ENCODE data around the gene TRIM52.

TRIM52 gene

DNA sequence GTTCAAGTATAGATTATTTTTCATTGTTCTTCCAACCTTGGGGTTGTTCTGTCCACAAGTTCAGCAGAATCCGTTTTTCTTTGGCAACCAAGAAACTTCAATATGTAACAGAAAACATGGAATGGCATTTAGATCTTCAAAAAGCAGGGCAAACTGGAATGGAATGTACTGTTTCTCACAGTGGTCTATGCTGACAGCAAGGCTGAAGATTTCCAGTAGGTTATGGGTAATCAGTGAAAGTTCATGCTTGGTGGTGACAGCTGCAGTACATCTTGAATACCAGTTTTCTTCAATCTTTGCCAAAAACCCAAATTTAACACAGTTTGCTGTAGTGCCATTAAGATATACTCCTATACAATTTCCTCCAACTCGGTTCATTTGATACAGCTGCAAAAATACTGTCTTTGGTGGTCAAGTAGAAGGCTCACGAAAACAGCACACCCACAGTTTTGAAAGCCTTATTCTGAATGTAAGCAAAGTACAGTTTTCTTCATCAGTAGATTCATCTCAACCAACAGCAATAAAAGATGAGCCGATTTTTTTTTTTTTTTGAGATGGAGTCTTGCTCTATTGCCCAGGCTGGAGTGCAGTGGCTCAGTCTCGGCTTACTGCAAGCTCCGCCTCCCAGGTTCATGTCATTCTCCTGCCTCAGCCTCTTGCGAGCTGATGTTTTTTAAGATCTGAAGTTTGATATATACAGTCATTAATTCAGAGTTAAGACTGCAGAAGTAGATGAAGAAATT lies 4.9 kb downstream of the TRIM52 start:
- no peak for DNase-seq

GRCh38 chr5:181255276-181255675 lies 5.7 kb downstream of the TRIM52 start:
- DNase-seq: no peak

DNA sequence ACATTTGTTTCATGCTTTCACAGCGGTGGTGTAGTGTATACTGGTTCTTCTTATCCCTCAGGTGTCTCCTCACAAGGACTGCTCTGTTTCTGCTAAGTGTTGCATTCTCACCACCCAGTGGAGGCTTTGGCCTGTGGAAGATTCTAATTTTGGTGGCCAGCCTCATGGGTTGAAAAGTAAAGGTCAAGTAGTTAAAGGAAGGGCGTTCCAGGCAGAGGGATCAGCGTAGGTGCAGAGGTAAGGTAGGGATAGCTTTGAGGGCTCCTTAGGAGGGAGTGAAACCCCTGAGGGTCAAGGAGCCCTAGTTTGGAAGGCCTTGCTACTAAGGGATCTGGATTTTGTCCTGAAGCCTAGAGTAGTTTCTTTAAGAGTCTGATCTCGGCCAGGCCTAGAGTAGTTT lies 12.7 kb downstream of the TRIM52 start:
- DNase-seq: no peak

GRCh38 chr5:181246276-181247049 lies 14.5 kb downstream of the TRIM52 start:
- DNase-seq: no peak

GRCh38 chr5:181245427-181246275 lies 15.3 kb downstream of the TRIM52 start:
- DNase-seq: no peak

- no peak for DNase-seq
Observed at GRCh38 chr5:181243564-181244343, 17.2 kb downstream of the TRIM52 start, which contains the start of gene RACK1. Gene RACK1 (minus strand): TSS chr5:181243906. CDS start chr5:181243800, 106 bp downstream.

DNA sequence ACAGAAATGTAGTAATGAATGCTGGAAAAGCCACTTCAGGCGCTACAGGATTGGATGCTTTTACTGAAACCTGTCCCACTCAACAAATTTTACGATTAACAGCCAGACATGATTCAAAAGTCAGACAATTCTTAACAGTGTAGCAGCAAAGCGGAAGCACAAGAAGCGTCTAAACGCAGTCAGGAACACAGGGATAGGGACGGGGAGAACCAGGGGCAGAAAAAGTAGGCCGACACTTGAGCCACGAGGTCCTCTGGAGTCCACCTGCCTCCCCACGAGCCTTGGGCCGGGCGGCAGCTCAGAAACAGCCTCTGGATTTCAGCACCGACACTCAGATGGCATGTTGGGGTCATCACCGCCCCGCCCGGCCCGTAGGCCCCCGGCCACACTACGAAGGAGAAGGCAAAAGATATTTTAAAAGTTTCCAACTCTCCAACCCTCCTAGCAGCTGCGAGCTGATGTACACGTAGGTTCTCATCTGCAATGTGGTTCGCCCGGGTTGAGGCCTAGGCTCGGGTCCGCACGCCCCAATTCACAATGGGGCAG lies 17.9 kb downstream of the TRIM52 start:
- no peak for DNase-seq

DNA sequence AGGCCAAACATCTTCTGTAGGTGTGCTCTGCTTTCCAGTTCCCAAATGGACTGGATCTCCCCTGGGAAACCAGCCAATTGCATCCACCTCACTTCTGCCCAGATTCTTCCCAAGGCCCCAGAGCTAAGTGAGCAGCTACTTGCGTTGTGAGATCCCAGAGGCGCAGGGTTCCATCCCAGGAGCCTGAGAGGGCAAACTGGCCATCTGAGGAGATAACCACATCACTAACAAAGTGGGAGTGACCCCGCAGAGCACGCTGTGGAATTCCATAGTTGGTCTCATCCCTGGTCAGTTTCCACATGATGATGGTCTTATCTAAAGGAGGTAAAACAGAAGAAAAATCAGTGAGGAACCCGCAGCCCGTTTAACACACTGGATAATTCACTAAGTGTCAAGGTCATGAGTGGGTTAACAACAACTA lies 18.9 kb downstream of the TRIM52 start:
- DNase-seq: no peak

DNA sequence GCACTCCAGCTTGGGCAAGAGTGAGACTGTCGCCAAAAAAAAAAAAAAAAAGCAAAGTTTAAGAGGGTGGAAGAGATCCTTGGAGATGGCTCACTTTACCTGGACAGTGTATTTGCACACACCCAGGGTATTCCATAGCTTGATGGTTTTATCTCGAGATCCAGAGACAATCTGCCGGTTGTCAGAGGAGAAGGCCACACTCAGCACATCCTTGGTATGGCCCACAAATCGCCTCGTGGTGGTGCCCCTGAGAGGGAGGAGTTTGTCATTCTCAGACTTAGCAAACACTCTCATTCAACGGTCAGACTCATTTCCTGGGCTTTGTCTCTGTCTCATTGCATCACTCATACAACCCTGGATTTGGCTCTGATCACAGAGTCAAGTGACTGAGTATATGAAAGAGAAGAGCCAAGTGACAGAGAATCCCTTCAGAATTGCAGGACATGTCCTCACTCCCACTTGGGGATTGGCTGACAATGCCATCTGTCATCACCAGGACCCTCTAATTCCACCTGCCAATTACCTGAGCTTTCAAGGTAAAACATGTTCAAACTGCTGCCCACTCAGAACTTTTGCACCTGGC lies 19.5 kb downstream of the TRIM52 start:
- no peak for DNase-seq

DNA sequence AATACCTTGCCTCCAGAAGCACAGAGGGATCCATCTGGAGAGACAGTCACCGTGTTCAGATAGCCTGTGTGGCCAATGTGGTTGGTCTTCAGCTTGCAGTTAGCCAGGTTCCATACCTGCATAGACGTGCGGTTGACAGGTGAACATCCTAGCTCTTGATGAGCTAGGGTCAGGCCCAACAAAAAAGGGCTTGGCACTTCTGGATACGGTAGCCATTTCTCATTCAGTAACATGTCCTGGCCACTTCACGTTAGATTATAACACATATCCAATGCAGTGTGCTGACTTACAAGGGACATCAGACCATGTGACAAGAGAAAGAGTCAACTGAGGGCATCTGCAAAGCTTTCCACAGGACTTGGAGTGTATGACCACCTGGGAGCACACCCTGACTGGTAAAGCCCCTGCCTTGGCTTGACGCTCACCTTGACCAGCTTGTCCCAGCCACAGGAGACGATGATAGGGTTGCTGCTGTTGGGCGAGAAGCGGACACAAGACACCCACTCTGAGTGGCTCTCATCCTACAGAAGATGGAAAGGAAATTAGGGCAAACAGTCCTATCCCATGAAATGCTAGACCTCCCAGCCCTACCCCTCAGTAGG lies 21.8 kb downstream of the TRIM52 start:
- DNase-seq: no peak

- DNase-seq: no peak
Observed at GRCh38 chr5:181237729-181238385, 23.1 kb downstream of the TRIM52 start.

GRCh38 chr5:181236954-181237641 lies 23.8 kb downstream of the TRIM52 start:
- DNase-seq: no peak

GRCh38 chr5:181236471-181236870 lies 24.5 kb downstream of the TRIM52 start:
- DNase-seq: no peak

- no peak for DNase-seq
Observed at GRCh38 chr5:181235689-181236366, 25.1 kb downstream of the TRIM52 start.

DNA sequence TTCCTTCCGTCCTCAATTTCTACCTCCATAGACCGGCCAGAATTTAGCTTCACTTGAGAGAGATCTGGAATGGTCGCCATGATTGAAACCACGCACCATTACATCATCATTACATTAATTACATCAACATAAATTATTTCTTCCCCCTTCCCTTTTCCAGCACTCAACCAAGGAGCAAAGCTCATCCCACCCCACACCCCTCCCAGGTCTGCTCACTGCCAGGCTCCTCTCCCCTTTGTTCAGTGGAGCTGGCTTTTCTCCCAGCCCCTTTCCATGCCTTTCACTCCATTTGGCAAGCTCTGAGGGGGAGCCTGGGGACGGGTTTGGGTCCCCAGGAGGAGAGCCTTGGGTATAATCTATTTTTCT lies 25.6 kb downstream of the TRIM52 start:
- no peak for DNase-seq

DNA sequence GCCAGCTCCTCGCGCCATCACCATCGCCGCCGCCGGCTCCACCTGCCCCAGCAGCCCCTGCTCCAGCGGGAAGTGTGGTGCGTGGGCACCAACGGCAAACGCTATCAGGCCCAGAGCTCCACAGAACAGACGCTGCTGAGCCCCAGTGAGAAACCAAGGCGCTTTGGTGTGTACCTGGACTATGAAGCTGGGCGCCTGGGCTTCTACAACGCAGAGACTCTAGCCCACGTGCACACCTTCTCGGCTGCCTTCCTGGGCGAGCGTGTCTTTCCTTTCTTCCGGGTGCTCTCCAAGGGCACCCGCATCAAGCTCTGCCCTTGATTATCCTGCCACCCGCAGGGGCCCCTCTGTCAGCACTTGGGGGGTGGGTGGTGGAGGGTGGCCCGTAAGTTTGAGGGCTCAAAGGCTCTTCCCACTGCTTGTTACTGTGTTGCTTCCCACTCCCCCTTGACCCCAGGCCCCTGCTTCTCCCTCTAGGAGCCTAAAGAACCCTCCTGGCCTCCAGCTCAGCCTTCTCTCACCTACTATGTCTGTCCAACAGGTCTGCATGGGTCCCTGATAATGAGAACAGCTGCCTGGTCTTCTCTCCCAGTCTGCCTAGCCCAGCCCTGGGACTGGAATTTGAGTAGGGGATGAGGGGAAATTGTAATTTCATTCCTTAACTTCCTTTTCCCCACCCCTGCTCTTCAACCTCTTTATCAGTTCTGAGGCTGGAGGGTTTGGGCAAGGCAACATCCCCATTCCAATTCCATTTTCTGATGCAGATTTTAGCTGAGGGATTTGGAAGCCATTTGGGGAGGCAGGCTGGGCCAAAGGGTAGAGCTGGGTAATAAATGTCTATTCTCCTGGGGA lies 26.3 kb downstream of the TRIM52 start:
- no peak for DNase-seq

DNA sequence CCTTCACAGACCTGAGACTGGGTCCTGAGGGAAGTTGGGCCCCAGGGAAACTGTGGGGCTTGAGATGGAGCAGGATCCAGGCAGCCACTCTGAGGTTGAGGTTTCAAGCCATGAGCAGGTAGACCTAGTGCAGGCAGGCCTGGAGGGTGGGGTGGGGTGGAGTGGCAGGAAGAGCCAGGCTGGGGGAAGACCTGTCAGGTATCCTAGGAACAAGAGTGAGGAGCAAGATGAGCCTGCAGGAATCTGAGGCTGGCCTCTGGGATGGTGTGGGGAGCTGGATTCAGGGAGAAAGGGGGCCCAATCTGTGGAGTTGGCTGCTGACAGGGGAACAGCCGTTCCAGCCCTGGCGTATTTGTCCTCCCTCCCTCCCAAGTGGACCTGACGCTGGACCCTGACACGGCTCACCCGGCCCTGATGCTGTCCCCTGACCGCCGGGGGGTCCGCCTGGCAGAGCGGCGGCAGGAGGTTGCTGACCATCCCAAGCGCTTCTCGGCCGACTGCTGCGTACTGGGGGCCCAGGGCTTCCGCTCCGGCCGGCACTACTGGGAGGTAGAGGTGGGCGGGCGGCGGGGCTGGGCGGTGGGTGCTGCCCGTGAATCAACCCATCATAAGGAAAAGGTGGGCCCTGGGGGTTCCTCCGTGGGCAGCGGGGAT lies 27.0 kb downstream of the TRIM52 start:
- no peak for DNase-seq
